H9 (cell line): ENCODE measurements around the gene CWC15. TPM values are rescaled to one million over a fixed set of nuclear protein-coding genes. Genes with fewer than 3 reads are reported as not detected.
A peak's percentile ranks its signal among the peaks of the same experiment; 100 is the strongest.

Experiments
- DNase-seq: peaks from one replicate; pipeline ENCODE4 v3.0.0-alpha.2; 2017
- H2AFZ ChIP-seq: one replicate; pipeline ENCODE4 v1.6.1; 2013; ENCODE audit warnings: mild to moderate bottlenecking, low read length, control low read depth, moderate library complexity
- H2AK5ac ChIP-seq: 2 replicates; pipeline ENCODE4 v1.6.1; 2013; ENCODE audit warnings: low read length, control low read depth, mixed read lengths; ENCODE audit not compliant: insufficient read length
- H2BK120ac ChIP-seq: one replicate; pipeline ENCODE4 v1.6.1; 2013; ENCODE audit warnings: low read depth, mild to moderate bottlenecking, low read length, control low read depth, inconsistent platforms; ENCODE audit not compliant: poor library complexity, severe bottlenecking
- H2BK12ac ChIP-seq: 2 replicates; pipeline ENCODE4 v1.6.1; 2013; ENCODE audit warnings: low read length, control low read depth, mixed read lengths, low read depth; ENCODE audit not compliant: insufficient read length
- H2BK15ac ChIP-seq: 2 replicates; pipeline ENCODE4 v1.6.1; 2013; ENCODE audit warnings: low read depth, low read length, control low read depth
- H2BK20ac ChIP-seq: one replicate; pipeline ENCODE4 v1.6.1; 2013; ENCODE audit warnings: low read depth, mild to moderate bottlenecking, low read length, control low read depth, inconsistent platforms; ENCODE audit not compliant: poor library complexity, severe bottlenecking
- H2BK5ac ChIP-seq: 2 replicates; pipeline ENCODE4 v1.6.1; 2013; ENCODE audit warnings: low read length, control low read depth, mixed read lengths; ENCODE audit not compliant: insufficient read length
- H3K14ac ChIP-seq: 2 replicates; pipeline ENCODE4 v1.6.1; 2013; ENCODE audit warnings: low read length, control low read depth; ENCODE audit not compliant: insufficient read depth
- H3K18ac ChIP-seq: 2 replicates; pipeline ENCODE4 v1.6.1; 2013; ENCODE audit warnings: low read depth, mild to moderate bottlenecking, mixed read lengths, low read length, control low read depth; ENCODE audit not compliant: insufficient read length
- H3K23ac ChIP-seq: 2 replicates; pipeline ENCODE4 v1.6.1; 2013; ENCODE audit warnings: low read length, control low read depth, mixed read lengths, low read depth; ENCODE audit not compliant: insufficient read length
- H3K23me2 ChIP-seq: 2 replicates; pipeline ENCODE4 v1.6.1; 2013; ENCODE audit warnings: low read depth, mild to moderate bottlenecking, mixed read lengths, low read length, control low read depth; ENCODE audit not compliant: insufficient read length, poor library complexity, severe bottlenecking
- H3K27ac ChIP-seq: 2 replicates; pipeline ENCODE4 v1.5.1; 2013; ENCODE audit warnings: low read length, control low read depth, mixed read lengths, low read depth; ENCODE audit not compliant: insufficient read length
- H3K27me3 ChIP-seq: 2 replicates; pipeline ENCODE4 v1.6.1; 2013; ENCODE audit warnings: low read length, control low read depth, inconsistent platforms; ENCODE audit not compliant: insufficient read depth
- H3K4ac ChIP-seq: 2 replicates; pipeline ENCODE4 v1.6.1; 2013; ENCODE audit warnings: low read depth, mild to moderate bottlenecking, control low read depth, inconsistent platforms, low read length, moderate library complexity
- H3K4me1 ChIP-seq: 2 replicates; pipeline ENCODE4 v1.6.1; 2013; ENCODE audit warnings: low read length, control low read depth, inconsistent platforms; ENCODE audit not compliant: insufficient read depth
- H3K4me2 ChIP-seq: 2 replicates; pipeline ENCODE4 v1.6.1; 2013; ENCODE audit warnings: low read length, control low read depth, mixed read lengths; ENCODE audit not compliant: insufficient read length, insufficient read depth
- H3K56ac ChIP-seq: 2 replicates; pipeline ENCODE4 v1.6.1; 2013; ENCODE audit warnings: low read depth, mild to moderate bottlenecking, mixed read lengths, low read length, control low read depth; ENCODE audit not compliant: insufficient read length
- H3K79me1 ChIP-seq: 2 replicates; pipeline ENCODE4 v1.6.1; 2013; ENCODE audit warnings: low read depth, mild to moderate bottlenecking, moderate library complexity, low read length, control low read depth, inconsistent platforms; ENCODE audit not compliant: insufficient read depth, poor library complexity, severe bottlenecking
- H3K79me2 ChIP-seq: 2 replicates; pipeline ENCODE4 v1.6.1; 2013; ENCODE audit warnings: low read length, control low read depth, inconsistent platforms; ENCODE audit not compliant: insufficient read depth
- H3K9ac ChIP-seq: 2 replicates; pipeline ENCODE4 v1.6.1; 2013; ENCODE audit warnings: low read length, control low read depth, mixed read lengths; ENCODE audit not compliant: insufficient read length; ENCODE audit errors: extremely low read depth
- H3K9me3 ChIP-seq: one replicate; pipeline ENCODE4 v1.6.1; 2013; ENCODE audit warnings: low read depth, low read length, inconsistent platforms; ENCODE audit not compliant: control insufficient read depth
- H3T11ph ChIP-seq: one replicate; pipeline ENCODE4 v1.6.1; 2013; ENCODE audit warnings: mild to moderate bottlenecking, low read length, control low read depth, inconsistent platforms
- H4K20me1 ChIP-seq: one replicate; pipeline ENCODE4 v1.6.1; 2013; ENCODE audit not compliant: control insufficient read depth, insufficient read length, insufficient read depth
- H4K5ac ChIP-seq: 2 replicates; pipeline ENCODE4 v1.6.1; 2013; ENCODE audit warnings: low read depth, mild to moderate bottlenecking, mixed read lengths, low read length, control low read depth; ENCODE audit not compliant: insufficient read length
- H4K8ac ChIP-seq: replicated peaks from 2 replicates; pipeline ENCODE4 v1.6.1; 2013; ENCODE audit warnings: low read length, control low read depth, mixed read lengths, low read depth; ENCODE audit not compliant: insufficient read length
- H4K91ac ChIP-seq: 2 replicates; pipeline ENCODE4 v1.6.1; 2013; ENCODE audit warnings: low read depth, mild to moderate bottlenecking, moderate library complexity, mixed read lengths, low read length, control low read depth; ENCODE audit not compliant: insufficient read length
- H3K27ac Mint-ChIP-seq, 3 experiments: 2 replicates in 2 of 3; 3 replicates in 1 of 3; pipeline ENCODE4 v1.8.0; 2020 to 2021; ENCODE audit warnings: mixed read lengths in 3 of 3, mild to moderate bottlenecking in 1 of 3, moderate library complexity in 1 of 3
- H3K27me3 Mint-ChIP-seq: 2 replicates; pipeline ENCODE4 v1.8.0; 2021; ENCODE audit warnings: low read depth, mild to moderate bottlenecking, moderate library complexity, mixed read lengths
- H3K36me3 Mint-ChIP-seq, 3 experiments: 2 replicates in 2 of 3; 3 replicates in 1 of 3; pipeline ENCODE4 v1.8.0; 2020 to 2021; ENCODE audit warnings: low read depth in 3 of 3, mixed read lengths in 3 of 3; ENCODE audit not compliant: insufficient read depth in 1 of 3
- H3K4me1 Mint-ChIP-seq, 2 experiments: 2 replicates each; pipeline ENCODE4 v1.8.0; 2020; ENCODE audit warnings: mixed read lengths in 2 of 2
- H3K4me3 Mint-ChIP-seq, 2 experiments: 2 replicates in 1 of 2; 3 replicates in 1 of 2; pipeline ENCODE4 v1.8.0; 2020 to 2021; ENCODE audit warnings: mild to moderate bottlenecking in 2 of 2, mixed read lengths in 2 of 2, moderate library complexity in 1 of 2
- H3K9me3 Mint-ChIP-seq, 2 experiments: 2 replicates in 1 of 2; 3 replicates in 1 of 2; pipeline ENCODE4 v1.8.0; 2020; ENCODE audit warnings: mild to moderate bottlenecking in 2 of 2, mixed read lengths in 2 of 2, moderate library complexity in 1 of 2
- CTCF ChIP-seq: fragments of 200-600 bp; sonication (generic); conservative IDR thresholded peaks from 3 replicates; pipeline ENCODE4 v1.8.0; 2021; ENCODE audit warnings: antibody characterized with exemption, mild to moderate bottlenecking
- WGBS: extraction: QIAGEN DNeasy Blood & Tissue Kit; methylation state at CpG from one replicate; pipeline ENCODE4 v1.1.7; 2013; ENCODE audit warnings: missing lambda C conversion rate, low lambda C conversion rate, mixed read lengths; ENCODE audit not compliant: insufficient read length; ENCODE audit errors: extremely low coverage; 5-methylcytosine and 5-hydroxymethylcytosine counted together
- total RNA-seq: library from RNA; stranded (reverse); gene quantifications from 2 replicates; pipeline ENCODE4 v1.2.1, GENCODE V29; 2021

CWC15 gene
- total RNA-seq, 1 experiment from 2014 or later: 76.9 TPM

- Histone ChIP-seq H3K4me1 (peaks cover 8% of the 10 kb centered on the region; the same call in 1 of the 2 replicates), H3K18ac (no peak overlapping the region), H4K5ac (no peak overlapping the region), H2BK5ac (no peak overlapping the region), H3K23me2 (no peaks in the 10 kb centered on the region), H3K79me1 (no peaks in the 10 kb centered on the region), H2AK5ac (no peak overlapping the region), H2AFZ (peak overlapping the region; percentile 16), H3K9ac (no peak overlapping the region), H3K9me3 (no peaks in the 10 kb centered on the region), H3K4ac (no peak overlapping the region), H3K79me2 (no peaks in the 10 kb centered on the region), H2BK120ac (no peak overlapping the region), H3K27me3 (no peaks in the 10 kb centered on the region), H4K20me1 (no peaks in the 10 kb centered on the region), H2BK20ac (no peak overlapping the region), H4K91ac (no peak overlapping the region), H3K23ac (no peak overlapping the region), H3K14ac (no peak overlapping the region), H4K8ac (no peak overlapping the region), H3K27ac (no peak overlapping the region), H3K56ac (no peak overlapping the region), H3K4me2 (no peak overlapping the region), H3T11ph (no peak overlapping the region), H2BK15ac (no peak overlapping the region), H2BK12ac (no peak overlapping the region)
- WGBS: no CpG with 5 or more reads among the region's 3 CpGs
- Mint-ChIP-seq H3K9me3 (peaks cover 2% of the 10 kb centered on the region in 2 experiments; a peak in 1 of 5 replicates), H3K4me3 (no peak overlapping the region), H3K27me3 (peaks cover 5% of the 10 kb centered on the region), H3K4me1 (peaks cover 18 to 30% of the 10 kb centered on the region in 2 experiments), H3K27ac (peak overlapping the region in 1 of 3 experiments; percentile 41; a peak in 1 of 7 replicates), H3K36me3 (no peaks in the 10 kb centered on the region; a peak in 1 of 7 replicates)
- DNase-seq: no peak
- TF ChIP-seq CTCF: no peak
Measured at GRCh38 chr11:94934846-94935245, 38.5 kb downstream of the CWC15 start.
